SK-N-SH treated with all-trans-retinoic acid at 6 μM for 48 hours (cell line): ENCODE measurements around the gene HDAC8.

ENCODE experiments used
- ATAC-seq: fragments of 200-7000 bp; cut with Tn5 transposase; 3 replicates; pipeline ENCODE4 v1.9.1; 2020; ENCODE audit warnings: mild to moderate bottlenecking, moderate library complexity
- ARNTL ChIP-seq: fragments of 450-650 bp; formaldehyde crosslinking; IDR thresholded peaks from 2 replicates; pipeline ENCODE4 v1.5.0; 2020; ENCODE audit warnings: low read depth, mild to moderate bottlenecking, moderate library complexity, borderline replicate concordance
- CSDC2 ChIP-seq: fragments of 250-450 bp; sonication (Bioruptor Pico); IDR thresholded peaks from 2 replicates; pipeline ENCODE4 v1.5.0; 2020; ENCODE audit warnings: mild to moderate bottlenecking, moderate library complexity
- ESRRG ChIP-seq: fragments of 250-450 bp; sonication (Bioruptor Pico); IDR thresholded peaks from 2 replicates; pipeline ENCODE4 v1.6.1; 2021; ENCODE audit warnings: mild to moderate bottlenecking
- GLIS3 ChIP-seq: fragments of 250-450 bp; sonication (Bioruptor Pico); IDR thresholded peaks from 2 replicates; pipeline ENCODE4 v1.5.0; 2020; ENCODE audit warnings: mild to moderate bottlenecking, moderate library complexity
- ISL1 ChIP-seq: fragments of 250-450 bp; sonication (Bioruptor Pico); IDR thresholded peaks from 2 replicates; pipeline ENCODE4 v2.1.2; 2022; ENCODE audit warnings: mild to moderate bottlenecking, moderate library complexity
- OSR1 ChIP-seq: fragments of 250-450 bp; sonication (Bioruptor Pico); IDR thresholded peaks from 2 replicates; pipeline ENCODE4 v1.8.0; 2022; ENCODE audit warnings: moderate library complexity, mild to moderate bottlenecking, inconsistent platforms
- PPARA ChIP-seq: fragments of 250-450 bp; sonication (Bioruptor Pico); IDR thresholded peaks from 2 replicates; pipeline ENCODE4 v1.5.0; 2020; ENCODE audit warnings: mild to moderate bottlenecking, borderline replicate concordance
- RARB ChIP-seq: fragments of 250-450 bp; sonication (Bioruptor Pico); IDR thresholded peaks from 2 replicates; pipeline ENCODE4 v1.8.0; 2021; ENCODE audit warnings: mild to moderate bottlenecking, moderate library complexity
- SNAI2 ChIP-seq: fragments of 250-450 bp; sonication (Bioruptor Pico); IDR thresholded peaks from 2 replicates; pipeline ENCODE4 v1.5.0; 2020; ENCODE audit warnings: mild to moderate bottlenecking, moderate library complexity
- TCF4 ChIP-seq: fragments of 250-450 bp; sonication (Bioruptor Pico); IDR thresholded peaks from 2 replicates; pipeline ENCODE4 v1.8.0; 2021; ENCODE audit warnings: mild to moderate bottlenecking, moderate library complexity, borderline replicate concordance
- TOX ChIP-seq: fragments of 250-450 bp; sonication (Bioruptor Pico); IDR thresholded peaks from 2 replicates; pipeline ENCODE4 v1.8.0; 2021; ENCODE audit warnings: mild to moderate bottlenecking, moderate library complexity, borderline replicate concordance
- ZC3H10 ChIP-seq: fragments of 250-450 bp; sonication (Bioruptor Pico); IDR thresholded peaks from 2 replicates; pipeline ENCODE4 v1.5.1; 2021; ENCODE audit warnings: mild to moderate bottlenecking, moderate library complexity
- ZFP3 ChIP-seq: fragments of 250-450 bp; sonication (Bioruptor Pico); IDR thresholded peaks from 2 replicates; pipeline ENCODE4 v1.5.0; 2020; ENCODE audit warnings: mild to moderate bottlenecking, moderate library complexity
- ZFP30 ChIP-seq: fragments of 450-650 bp; formaldehyde crosslinking; IDR thresholded peaks from 2 replicates; pipeline ENCODE4 v1.5.0; 2022; ENCODE audit warnings: mild to moderate bottlenecking, moderate library complexity
- ZNF565 ChIP-seq: fragments of 450-650 bp; formaldehyde crosslinking; conservative IDR thresholded peaks from 2 replicates; pipeline ENCODE4 v1.5.0; 2020; ENCODE audit warnings: low read depth, mild to moderate bottlenecking, moderate library complexity
- ZNF70 ChIP-seq: fragments of 450-650 bp; formaldehyde crosslinking; IDR thresholded peaks from 2 replicates; pipeline ENCODE4 v1.5.0; 2020; ENCODE audit warnings: mild to moderate bottlenecking, moderate library complexity
- ZNF8 ChIP-seq: fragments of 450-650 bp; formaldehyde crosslinking; IDR thresholded peaks from 2 replicates; pipeline ENCODE4 v1.5.0; 2020; ENCODE audit warnings: mild to moderate bottlenecking, moderate library complexity
- TF ChIP-seq, protein P1 (sequence below): fragments of 250-450 bp; sonication (Bioruptor Pico); IDR thresholded peaks from 2 replicates; pipeline ENCODE4 v1.8.0; 2021; ENCODE audit warnings: low read depth, mild to moderate bottlenecking, moderate library complexity, borderline replicate concordance
- TF ChIP-seq, protein P2 (sequence below): fragments of 250-450 bp; sonication (Bioruptor Pico); IDR thresholded peaks from 2 replicates; pipeline ENCODE4 v1.5.1; 2021; ENCODE audit warnings: mild to moderate bottlenecking, moderate library complexity
- TF ChIP-seq, protein P3 (sequence below): fragments of 250-450 bp; sonication (Bioruptor Pico); IDR thresholded peaks from 2 replicates; pipeline ENCODE4 v1.5.1; 2020; ENCODE audit warnings: low read depth, mild to moderate bottlenecking, moderate library complexity
- TF ChIP-seq, protein P4 (sequence below): fragments of 250-450 bp; sonication (Bioruptor Pico); IDR thresholded peaks from 2 replicates; pipeline ENCODE4 v1.5.0; 2020; ENCODE audit warnings: mild to moderate bottlenecking, moderate library complexity
- TF ChIP-seq, protein P5 (sequence below): fragments of 250-450 bp; sonication (Bioruptor Pico); IDR thresholded peaks from 2 replicates; pipeline ENCODE4 v1.8.0; 2020; ENCODE audit warnings: mild to moderate bottlenecking, moderate library complexity, borderline replicate concordance

The HDAC8 gene

DNA sequence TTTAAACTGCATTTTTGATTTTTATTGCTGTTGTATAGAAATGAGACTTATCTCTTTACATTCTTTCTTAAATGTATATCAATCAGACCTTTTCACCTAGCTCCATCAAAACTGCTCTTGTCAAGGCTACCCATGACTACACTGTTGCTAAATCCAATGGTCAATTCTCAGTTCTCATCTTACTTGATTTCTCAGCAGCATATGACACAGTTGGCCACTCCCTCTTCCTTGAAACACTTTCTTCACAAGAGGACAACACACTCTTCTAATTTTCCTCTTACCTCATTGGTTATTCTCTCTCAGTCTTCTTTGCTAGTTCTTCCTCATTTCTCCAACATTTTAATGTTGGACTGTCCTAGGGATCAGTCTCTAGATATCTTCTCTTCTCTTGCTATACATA, 172.8 kb downstream of the HDAC8 start:
- no peak for TF ChIP-seq ZC3H10 (CRISPR knock-in tag)
- TF ChIP-seq, protein P1, sequence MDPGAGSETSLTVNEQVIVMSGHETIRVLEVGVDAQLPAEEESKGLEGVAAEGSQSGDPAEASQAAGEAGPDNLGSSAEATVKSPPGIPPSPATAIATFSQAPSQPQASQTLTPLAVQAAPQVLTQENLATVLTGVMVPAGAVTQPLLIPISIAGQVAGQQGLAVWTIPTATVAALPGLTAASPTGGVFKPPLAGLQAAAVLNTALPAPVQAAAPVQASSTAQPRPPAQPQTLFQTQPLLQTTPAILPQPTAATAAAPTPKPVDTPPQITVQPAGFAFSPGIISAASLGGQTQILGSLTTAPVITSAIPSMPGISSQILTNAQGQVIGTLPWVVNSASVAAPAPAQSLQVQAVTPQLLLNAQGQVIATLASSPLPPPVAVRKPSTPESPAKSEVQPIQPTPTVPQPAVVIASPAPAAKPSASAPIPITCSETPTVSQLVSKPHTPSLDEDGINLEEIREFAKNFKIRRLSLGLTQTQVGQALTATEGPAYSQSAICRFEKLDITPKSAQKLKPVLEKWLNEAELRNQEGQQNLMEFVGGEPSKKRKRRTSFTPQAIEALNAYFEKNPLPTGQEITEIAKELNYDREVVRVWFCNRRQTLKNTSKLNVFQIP (CRISPR knock-in tag) = no peak
- no peak for TF ChIP-seq CSDC2 (CRISPR knock-in tag)
- TF ChIP-seq ZNF565 = no peak
- no peak for TF ChIP-seq ARNTL
- TF ChIP-seq SNAI2 (CRISPR knock-in tag) = no peak
- no peak for TF ChIP-seq ZFP3 (CRISPR knock-in tag)
- no peak for TF ChIP-seq ZFP30 (CRISPR knock-in tag)
- no peak for TF ChIP-seq PPARA
- no peak for ATAC-seq

DNA sequence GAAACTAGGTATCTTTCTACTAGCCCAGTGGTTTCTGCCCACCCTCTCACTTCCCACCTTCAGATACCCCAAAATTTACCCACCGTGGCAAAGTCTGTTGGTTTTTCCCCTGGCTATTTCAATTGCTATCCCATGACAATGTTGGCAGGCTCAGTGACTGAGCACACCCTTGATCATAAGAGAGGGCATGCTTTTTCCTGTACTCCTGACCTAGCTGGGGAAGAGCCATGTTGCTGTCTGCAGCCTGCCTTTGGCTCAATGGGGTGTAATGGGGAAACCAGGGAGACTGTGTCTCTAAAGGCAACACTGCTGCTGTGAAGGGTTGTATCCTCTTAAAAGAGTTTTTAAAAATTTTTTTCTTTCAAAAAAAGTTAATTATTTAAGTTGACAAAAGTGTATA, 176.5 kb downstream of the HDAC8 start:
- TF ChIP-seq RARB (CRISPR knock-in tag) = no peak
- no peak for ATAC-seq

DNA sequence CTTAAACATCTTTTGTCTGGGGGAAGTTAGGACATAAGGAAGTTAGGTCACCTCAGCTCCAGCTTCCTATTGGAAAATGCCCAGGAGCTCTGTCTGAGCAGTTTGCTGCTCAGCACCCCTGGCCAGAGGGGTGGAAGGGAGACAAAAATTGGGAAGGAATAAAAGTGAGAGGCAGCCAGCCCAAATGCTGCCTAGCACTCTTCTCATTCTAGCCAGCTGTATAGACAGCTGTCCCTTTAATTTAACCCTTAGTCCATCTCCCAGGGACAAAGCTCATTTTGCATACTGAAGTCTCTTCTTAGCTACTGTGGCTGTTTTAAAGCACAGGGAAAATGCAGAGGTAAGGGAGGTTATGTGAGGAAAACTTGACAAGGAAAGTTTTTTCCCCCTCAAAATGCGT, 177.4 kb downstream of the HDAC8 start:
- TF ChIP-seq, protein P2, sequence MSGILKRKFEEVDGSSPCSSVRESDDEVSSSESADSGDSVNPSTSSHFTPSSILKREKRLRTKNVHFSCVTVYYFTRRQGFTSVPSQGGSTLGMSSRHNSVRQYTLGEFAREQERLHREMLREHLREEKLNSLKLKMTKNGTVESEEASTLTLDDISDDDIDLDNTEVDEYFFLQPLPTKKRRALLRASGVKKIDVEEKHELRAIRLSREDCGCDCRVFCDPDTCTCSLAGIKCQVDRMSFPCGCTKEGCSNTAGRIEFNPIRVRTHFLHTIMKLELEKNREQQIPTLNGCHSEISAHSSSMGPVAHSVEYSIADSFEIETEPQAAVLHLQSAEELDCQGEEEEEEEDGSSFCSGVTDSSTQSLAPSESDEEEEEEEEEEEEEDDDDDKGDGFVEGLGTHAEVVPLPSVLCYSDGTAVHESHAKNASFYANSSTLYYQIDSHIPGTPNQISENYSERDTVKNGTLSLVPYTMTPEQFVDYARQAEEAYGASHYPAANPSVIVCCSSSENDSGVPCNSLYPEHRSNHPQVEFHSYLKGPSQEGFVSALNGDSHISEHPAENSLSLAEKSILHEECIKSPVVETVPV (CRISPR knock-in tag) = no peak
- TF ChIP-seq ESRRG (CRISPR knock-in tag) (no peak), ZNF70 (CRISPR knock-in tag) (no peak), TCF4 (no peak), RARB (CRISPR knock-in tag) (no peak), PPARA (no peak), ZC3H10 (CRISPR knock-in tag) (no peak), GLIS3 (no peak), CSDC2 (CRISPR knock-in tag) (no peak), ZNF8 (CRISPR knock-in tag) (no peak), OSR1 (CRISPR knock-in tag) (no peak), ISL1 (CRISPR knock-in tag) (no peak), ZNF565 (no peak), SNAI2 (CRISPR knock-in tag) (no peak), ZFP30 (CRISPR knock-in tag) (no peak), TOX (no peak)
- TF ChIP-seq, protein P3, sequence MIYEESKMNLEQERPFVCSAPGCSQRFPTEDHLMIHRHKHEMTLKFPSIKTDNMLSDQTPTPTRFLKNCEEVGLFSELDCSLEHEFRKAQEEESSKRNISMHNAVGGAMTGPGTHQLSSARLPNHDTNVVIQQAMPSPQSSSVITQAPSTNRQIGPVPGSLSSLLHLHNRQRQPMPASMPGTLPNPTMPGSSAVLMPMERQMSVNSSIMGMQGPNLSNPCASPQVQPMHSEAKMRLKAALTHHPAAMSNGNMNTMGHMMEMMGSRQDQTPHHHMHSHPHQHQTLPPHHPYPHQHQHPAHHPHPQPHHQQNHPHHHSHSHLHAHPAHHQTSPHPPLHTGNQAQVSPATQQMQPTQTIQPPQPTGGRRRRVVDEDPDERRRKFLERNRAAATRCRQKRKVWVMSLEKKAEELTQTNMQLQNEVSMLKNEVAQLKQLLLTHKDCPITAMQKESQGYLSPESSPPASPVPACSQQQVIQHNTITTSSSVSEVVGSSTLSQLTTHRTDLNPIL (CRISPR knock-in tag) = no peak
- TF ChIP-seq, protein P4, sequence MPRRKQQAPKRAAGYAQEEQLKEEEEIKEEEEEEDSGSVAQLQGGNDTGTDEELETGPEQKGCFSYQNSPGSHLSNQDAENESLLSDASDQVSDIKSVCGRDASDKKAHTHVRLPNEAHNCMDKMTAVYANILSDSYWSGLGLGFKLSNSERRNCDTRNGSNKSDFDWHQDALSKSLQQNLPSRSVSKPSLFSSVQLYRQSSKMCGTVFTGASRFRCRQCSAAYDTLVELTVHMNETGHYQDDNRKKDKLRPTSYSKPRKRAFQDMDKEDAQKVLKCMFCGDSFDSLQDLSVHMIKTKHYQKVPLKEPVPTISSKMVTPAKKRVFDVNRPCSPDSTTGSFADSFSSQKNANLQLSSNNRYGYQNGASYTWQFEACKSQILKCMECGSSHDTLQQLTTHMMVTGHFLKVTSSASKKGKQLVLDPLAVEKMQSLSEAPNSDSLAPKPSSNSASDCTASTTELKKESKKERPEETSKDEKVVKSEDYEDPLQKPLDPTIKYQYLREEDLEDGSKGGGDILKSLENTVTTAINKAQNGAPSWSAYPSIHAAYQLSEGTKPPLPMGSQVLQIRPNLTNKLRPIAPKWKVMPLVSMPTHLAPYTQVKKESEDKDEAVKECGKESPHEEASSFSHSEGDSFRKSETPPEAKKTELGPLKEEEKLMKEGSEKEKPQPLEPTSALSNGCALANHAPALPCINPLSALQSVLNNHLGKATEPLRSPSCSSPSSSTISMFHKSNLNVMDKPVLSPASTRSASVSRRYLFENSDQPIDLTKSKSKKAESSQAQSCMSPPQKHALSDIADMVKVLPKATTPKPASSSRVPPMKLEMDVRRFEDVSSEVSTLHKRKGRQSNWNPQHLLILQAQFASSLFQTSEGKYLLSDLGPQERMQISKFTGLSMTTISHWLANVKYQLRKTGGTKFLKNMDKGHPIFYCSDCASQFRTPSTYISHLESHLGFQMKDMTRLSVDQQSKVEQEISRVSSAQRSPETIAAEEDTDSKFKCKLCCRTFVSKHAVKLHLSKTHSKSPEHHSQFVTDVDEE (CRISPR knock-in tag) = no peak
- ATAC-seq = peak; percentile 21; the same call in 1 of the 3 replicates

DNA sequence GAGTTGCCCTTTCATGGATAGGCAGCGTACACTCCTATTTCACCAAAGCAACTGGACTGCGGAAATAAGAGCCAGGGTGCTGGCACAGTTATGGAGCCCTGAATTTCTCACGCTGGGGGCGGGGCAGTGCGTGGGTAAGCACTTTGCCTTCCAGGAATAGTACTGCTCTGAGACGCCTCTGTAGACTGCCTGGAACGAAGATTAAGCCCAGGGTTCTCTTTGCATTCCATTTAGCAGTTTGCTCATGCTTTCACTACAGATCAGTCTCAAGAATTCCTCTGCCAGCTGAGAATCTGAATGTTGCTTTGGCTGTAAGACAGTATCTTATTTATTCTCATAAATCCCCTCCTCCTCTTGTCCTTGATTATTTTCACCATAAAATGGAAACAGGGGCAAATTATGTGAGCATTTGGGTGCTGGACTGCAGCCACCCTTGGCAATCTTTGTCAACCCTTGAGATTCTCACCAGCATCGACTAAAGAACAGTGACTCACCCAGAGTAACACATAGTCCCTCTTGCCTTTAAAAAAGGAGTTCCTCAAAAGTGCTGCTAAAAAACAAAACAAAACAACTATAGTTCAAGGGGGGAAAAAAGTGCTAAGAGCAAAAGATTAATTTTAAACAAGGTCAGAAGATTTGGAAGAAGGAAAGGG, 178.0 kb downstream of the HDAC8 start:
- peak; percentile 31; the same call in 2 of the 3 replicates for ATAC-seq
- TF ChIP-seq ZNF565 = no peak
- TF ChIP-seq GLIS3 = no peak
- TF ChIP-seq RARB (CRISPR knock-in tag) = no peak
- TF ChIP-seq ZNF8 (CRISPR knock-in tag) = no peak
- TF ChIP-seq, protein P5, sequence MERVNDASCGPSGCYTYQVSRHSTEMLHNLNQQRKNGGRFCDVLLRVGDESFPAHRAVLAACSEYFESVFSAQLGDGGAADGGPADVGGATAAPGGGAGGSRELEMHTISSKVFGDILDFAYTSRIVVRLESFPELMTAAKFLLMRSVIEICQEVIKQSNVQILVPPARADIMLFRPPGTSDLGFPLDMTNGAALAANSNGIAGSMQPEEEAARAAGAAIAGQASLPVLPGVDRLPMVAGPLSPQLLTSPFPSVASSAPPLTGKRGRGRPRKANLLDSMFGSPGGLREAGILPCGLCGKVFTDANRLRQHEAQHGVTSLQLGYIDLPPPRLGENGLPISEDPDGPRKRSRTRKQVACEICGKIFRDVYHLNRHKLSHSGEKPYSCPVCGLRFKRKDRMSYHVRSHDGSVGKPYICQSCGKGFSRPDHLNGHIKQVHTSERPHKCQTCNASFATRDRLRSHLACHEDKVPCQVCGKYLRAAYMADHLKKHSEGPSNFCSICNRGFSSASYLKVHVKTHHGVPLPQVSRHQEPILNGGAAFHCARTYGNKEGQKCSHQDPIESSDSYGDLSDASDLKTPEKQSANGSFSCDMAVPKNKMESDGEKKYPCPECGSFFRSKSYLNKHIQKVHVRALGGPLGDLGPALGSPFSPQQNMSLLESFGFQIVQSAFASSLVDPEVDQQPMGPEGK = no peak
- no peak for TF ChIP-seq ZFP3 (CRISPR knock-in tag)
- no peak for TF ChIP-seq ZC3H10 (CRISPR knock-in tag)
- TF ChIP-seq SNAI2 (CRISPR knock-in tag) = no peak
- TF ChIP-seq ZNF70 (CRISPR knock-in tag) = no peak
- TF ChIP-seq ARNTL = no peak
- no peak for TF ChIP-seq ZFP30 (CRISPR knock-in tag)
- TF ChIP-seq, protein P2 (CRISPR knock-in tag) = no peak
- TF ChIP-seq, protein P4 (CRISPR knock-in tag) = no peak
